MM.1S (cell line): Measurements from ENCODE around the gene BOD1L2.

Experiments used
- DNase-seq: peaks from one replicate; pipeline ENCODE4 v3.0.0-alpha.2; 2015
- H2AFZ ChIP-seq: fragments of 300-600 bp; sonication (generic); 2 replicates; pipeline ENCODE4 v1.6.0; 2016; ENCODE audit warnings: antibody characterized with exemption, low read length
- H3F3A ChIP-seq: fragments of 300-600 bp; sonication (generic); 2 replicates; pipeline ENCODE4 v1.6.1; 2016; ENCODE audit warnings: mild to moderate bottlenecking, antibody characterized with exemption, low read length, moderate library complexity, mixed read lengths; ENCODE audit not compliant: insufficient read depth
- H3K27ac ChIP-seq: fragments of 300-600 bp; sonication (generic); 2 replicates; pipeline ENCODE4 v1.5.1; 2016; ENCODE audit warnings: mild to moderate bottlenecking, low read length
- H3K27me3 ChIP-seq: fragments of 300-600 bp; sonication (generic); replicated peaks from 2 replicates; pipeline ENCODE4 v1.6.0; 2016; ENCODE audit warnings: low read length; ENCODE audit not compliant: insufficient read depth
- H3K36me3 ChIP-seq: fragments of 300-600 bp; sonication (generic); replicated peaks from 2 replicates; pipeline ENCODE4 v1.6.1; 2016; ENCODE audit warnings: mild to moderate bottlenecking, low read length, mixed read lengths; ENCODE audit not compliant: insufficient read depth
- H3K4me1 ChIP-seq: fragments of 300-600 bp; sonication (generic); 2 replicates; pipeline ENCODE4 v1.6.1; 2016; ENCODE audit warnings: low read length, mixed read lengths
- H3K4me2 ChIP-seq: fragments of 300-600 bp; sonication (generic); 2 replicates; pipeline ENCODE4 v1.6.0; 2016; ENCODE audit warnings: low read depth, low read length
- H3K4me3 ChIP-seq: fragments of 300-600 bp; sonication (generic); 2 replicates; pipeline ENCODE4 v1.5.1; 2016; ENCODE audit warnings: low read length, mixed read lengths
- H3K79me2 ChIP-seq: fragments of 300-600 bp; sonication (generic); 2 replicates; pipeline ENCODE4 v1.6.1; 2016; ENCODE audit warnings: mixed run types, low read length, mixed read lengths
- H3K9ac ChIP-seq: fragments of 300-600 bp; sonication (generic); 2 replicates; pipeline ENCODE4 v1.6.1; 2016; ENCODE audit warnings: low read length, mixed read lengths
- H3K9me2 ChIP-seq: fragments of 300-600 bp; sonication (generic); replicated peaks from 2 replicates; pipeline ENCODE4 v1.6.1; 2016; ENCODE audit warnings: mild to moderate bottlenecking, low read length, mixed read lengths; ENCODE audit not compliant: insufficient read depth
- H3K9me3 ChIP-seq: fragments of 300-600 bp; sonication (generic); replicated peaks from 2 replicates; pipeline ENCODE4 v1.6.1; 2016; ENCODE audit warnings: mild to moderate bottlenecking, low read length, mixed read lengths; ENCODE audit not compliant: insufficient read depth
- H4K20me1 ChIP-seq: fragments of 300-600 bp; sonication (generic); 2 replicates; pipeline ENCODE4 v1.6.1; 2016; ENCODE audit warnings: mild to moderate bottlenecking, low read length, moderate library complexity, mixed read lengths; ENCODE audit not compliant: insufficient read depth
- EZH2 ChIP-seq: fragments of 300-600 bp; sonication (generic); optimal IDR thresholded peaks from 2 replicates; pipeline ENCODE3; 2017; ENCODE audit warnings: low read depth, mild to moderate bottlenecking, antibody characterized with exemption, low read length, mixed read lengths
- EZH2phosphoT487 ChIP-seq: fragments of 300-600 bp; sonication (generic); IDR thresholded peaks from 2 replicates; pipeline ENCODE4 v1.6.1; 2018; ENCODE audit warnings: antibody characterized with exemption, low read length
- TF ChIP-seq, protein P1 (sequence below): fragments of 300-600 bp; sonication (generic); IDR thresholded peaks from 2 replicates; pipeline ENCODE4 v1.5.1; 2016; ENCODE audit warnings: antibody characterized with exemption, low read length, mixed read lengths

Gene BOD1L2

DNA sequence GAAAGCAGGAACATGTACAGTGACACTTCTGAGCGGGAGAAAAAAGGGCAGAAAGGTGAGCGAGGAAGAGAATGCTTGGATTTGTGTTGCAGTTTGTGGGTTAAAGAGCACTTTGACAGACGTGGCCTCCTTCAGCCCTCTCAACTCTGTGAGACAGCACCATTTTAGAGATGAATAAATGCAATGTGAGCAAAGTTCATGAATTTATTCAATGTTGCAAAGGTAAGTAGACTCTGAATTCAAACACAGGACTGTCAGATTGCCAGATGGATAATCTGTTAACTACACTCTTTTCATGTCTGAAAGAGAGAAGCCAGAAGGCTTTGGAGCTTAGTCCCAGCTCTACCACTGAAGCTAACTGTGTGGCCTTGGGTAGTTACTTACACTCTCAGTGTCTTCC, 47.7 kb downstream of the BOD1L2 start:
- Histone ChIP-seq H3K9ac (no peak overlapping the region), H3K9me2 (no peaks in the 10 kb centered on the region), H3K4me1 (no peaks in the 10 kb centered on the region), H3K4me2 (no peak overlapping the region), H3K27ac (no peak overlapping the region), H3K36me3 (no peaks in the 10 kb centered on the region), H3F3A (no peaks in the 10 kb centered on the region), H3K27me3 (no peaks in the 10 kb centered on the region), H3K79me2 (no peaks in the 10 kb centered on the region), H2AFZ (no peak overlapping the region), H3K9me3 (no peaks in the 10 kb centered on the region), H3K4me3 (no peak overlapping the region), H4K20me1 (no peaks in the 10 kb centered on the region)
- no peak for DNase-seq
- TF ChIP-seq, protein P1, sequence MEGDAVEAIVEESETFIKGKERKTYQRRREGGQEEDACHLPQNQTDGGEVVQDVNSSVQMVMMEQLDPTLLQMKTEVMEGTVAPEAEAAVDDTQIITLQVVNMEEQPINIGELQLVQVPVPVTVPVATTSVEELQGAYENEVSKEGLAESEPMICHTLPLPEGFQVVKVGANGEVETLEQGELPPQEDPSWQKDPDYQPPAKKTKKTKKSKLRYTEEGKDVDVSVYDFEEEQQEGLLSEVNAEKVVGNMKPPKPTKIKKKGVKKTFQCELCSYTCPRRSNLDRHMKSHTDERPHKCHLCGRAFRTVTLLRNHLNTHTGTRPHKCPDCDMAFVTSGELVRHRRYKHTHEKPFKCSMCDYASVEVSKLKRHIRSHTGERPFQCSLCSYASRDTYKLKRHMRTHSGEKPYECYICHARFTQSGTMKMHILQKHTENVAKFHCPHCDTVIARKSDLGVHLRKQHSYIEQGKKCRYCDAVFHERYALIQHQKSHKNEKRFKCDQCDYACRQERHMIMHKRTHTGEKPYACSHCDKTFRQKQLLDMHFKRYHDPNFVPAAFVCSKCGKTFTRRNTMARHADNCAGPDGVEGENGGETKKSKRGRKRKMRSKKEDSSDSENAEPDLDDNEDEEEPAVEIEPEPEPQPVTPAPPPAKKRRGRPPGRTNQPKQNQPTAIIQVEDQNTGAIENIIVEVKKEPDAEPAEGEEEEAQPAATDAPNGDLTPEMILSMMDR = no peak
- TF ChIP-seq EZH2 (no peak), EZH2phosphoT487 (no peak)

DNA sequence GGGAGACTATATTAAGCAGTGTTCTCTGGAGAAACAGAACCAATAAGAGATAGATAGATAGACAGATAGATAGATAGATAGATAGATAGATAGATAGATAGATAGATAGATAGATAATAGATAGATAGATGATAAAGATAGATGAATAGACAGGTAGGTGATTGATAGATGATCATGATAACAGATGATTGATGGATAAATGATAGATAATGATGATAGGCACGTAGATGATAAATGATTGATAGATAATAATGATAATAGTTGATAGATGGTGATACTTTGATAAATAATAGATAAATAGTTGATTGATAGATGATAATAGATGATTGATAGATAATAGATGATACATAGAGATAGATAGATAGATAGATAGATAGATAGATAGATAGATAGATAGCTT, 48.5 kb downstream of the BOD1L2 start:
- H3K27ac ChIP-seq = no peak overlapping the region
- no peaks in the 10 kb centered on the region for H3F3A ChIP-seq
- H3K4me2 ChIP-seq = no peak overlapping the region
- H3K27me3 ChIP-seq = no peaks in the 10 kb centered on the region
- H3K9me2 ChIP-seq = no peaks in the 10 kb centered on the region
- H3K4me3 ChIP-seq = no peak overlapping the region
- TF ChIP-seq EZH2 (no peak), EZH2phosphoT487 (no peak)
- no peaks in the 10 kb centered on the region for H3K4me1 ChIP-seq
- H3K79me2 ChIP-seq = no peaks in the 10 kb centered on the region
- H3K36me3 ChIP-seq = no peaks in the 10 kb centered on the region
- no peak for DNase-seq
- no peak overlapping the region for H2AFZ ChIP-seq
- no peaks in the 10 kb centered on the region for H4K20me1 ChIP-seq
- H3K9ac ChIP-seq = no peak overlapping the region
- no peaks in the 10 kb centered on the region for H3K9me3 ChIP-seq

DNA sequence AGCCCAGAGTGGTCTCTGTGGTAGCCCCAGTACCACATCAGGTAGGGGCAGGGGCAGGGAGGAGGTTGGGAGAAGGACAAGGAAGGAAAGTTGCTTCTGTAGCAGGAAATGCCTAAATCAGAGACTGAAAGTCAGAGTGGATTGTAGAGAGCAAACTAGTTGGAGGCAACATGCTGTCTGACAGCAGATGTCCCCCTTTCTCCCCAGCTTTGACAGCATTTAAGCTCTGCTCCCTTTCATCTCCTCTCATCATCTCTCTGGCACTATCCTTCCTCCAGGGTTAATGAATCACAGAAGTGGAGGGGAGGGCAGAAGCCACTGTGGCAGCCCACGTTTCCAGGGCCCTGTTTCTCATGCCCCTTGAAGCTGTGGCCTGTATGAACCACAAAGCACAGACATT, 50.4 kb downstream of the BOD1L2 start:
- Histone ChIP-seq H4K20me1 (no peaks in the 10 kb centered on the region), H3K36me3 (no peaks in the 10 kb centered on the region), H3K9me3 (no peaks in the 10 kb centered on the region)

DNA sequence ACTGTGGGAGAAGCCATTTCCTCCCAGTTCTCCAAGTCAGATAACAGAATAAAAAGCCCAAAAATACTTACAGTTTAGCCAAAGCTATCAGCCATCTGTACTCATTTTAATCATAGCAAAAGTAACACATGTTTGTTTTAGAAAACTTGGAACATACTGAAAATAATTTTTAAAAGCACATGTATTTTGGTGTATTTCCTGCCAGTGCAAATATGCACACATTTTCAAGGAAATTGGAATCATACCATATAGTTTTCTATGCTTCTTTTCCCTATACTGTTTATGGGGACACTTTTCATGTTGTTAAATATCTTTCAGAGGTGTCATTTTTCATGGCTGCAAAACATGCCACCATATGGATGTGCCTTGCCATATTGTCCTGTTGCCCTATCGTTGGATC, 51.2 kb downstream of the BOD1L2 start:
- no peak overlapping the region for H3K27ac ChIP-seq
- H3K4me2 ChIP-seq = no peak overlapping the region
- H3K9ac ChIP-seq = no peak overlapping the region
- H3K9me2 ChIP-seq = no peaks in the 10 kb centered on the region
- no peaks in the 10 kb centered on the region for H3K27me3 ChIP-seq
- no peak overlapping the region for H2AFZ ChIP-seq
- no peaks in the 10 kb centered on the region for H3K4me1 ChIP-seq
- no peaks in the 10 kb centered on the region for H3F3A ChIP-seq
- TF ChIP-seq, protein P1 = no peak
- no peak for TF ChIP-seq EZH2
- no peak for TF ChIP-seq EZH2phosphoT487
- no peaks in the 10 kb centered on the region for H3K79me2 ChIP-seq
- no peaks in the 10 kb centered on the region for H3K36me3 ChIP-seq
- H3K4me3 ChIP-seq = no peak overlapping the region
- no peaks in the 10 kb centered on the region for H4K20me1 ChIP-seq
- no peaks in the 10 kb centered on the region for H3K9me3 ChIP-seq
- DNase-seq = no peak

More for the DNA sequence above, 50.4 kb downstream of the BOD1L2 start:
- TF ChIP-seq EZH2 (no peak), EZH2phosphoT487 (no peak)
- TF ChIP-seq, protein P1 = no peak
- Histone ChIP-seq H3K4me1 (no peaks in the 10 kb centered on the region), H2AFZ (no peak overlapping the region), H3K9me2 (no peaks in the 10 kb centered on the region), H3K27ac (no peak overlapping the region), H3F3A (no peaks in the 10 kb centered on the region), H3K4me3 (no peak overlapping the region), H3K79me2 (no peaks in the 10 kb centered on the region), H3K9ac (no peak overlapping the region), H3K27me3 (no peaks in the 10 kb centered on the region), H3K4me2 (no peak overlapping the region)
- DNase-seq = no peak
